ENCODE measurements around the gene LCN12.

GRCh38 chr9:136997830-136998234 is 45.8 kb downstream of the LCN12 start:
- no peak for TF ChIP-seq POLR2A (IDR thresholded peaks at IDR 0.05)
- TF ChIP-seq, protein P1, sequence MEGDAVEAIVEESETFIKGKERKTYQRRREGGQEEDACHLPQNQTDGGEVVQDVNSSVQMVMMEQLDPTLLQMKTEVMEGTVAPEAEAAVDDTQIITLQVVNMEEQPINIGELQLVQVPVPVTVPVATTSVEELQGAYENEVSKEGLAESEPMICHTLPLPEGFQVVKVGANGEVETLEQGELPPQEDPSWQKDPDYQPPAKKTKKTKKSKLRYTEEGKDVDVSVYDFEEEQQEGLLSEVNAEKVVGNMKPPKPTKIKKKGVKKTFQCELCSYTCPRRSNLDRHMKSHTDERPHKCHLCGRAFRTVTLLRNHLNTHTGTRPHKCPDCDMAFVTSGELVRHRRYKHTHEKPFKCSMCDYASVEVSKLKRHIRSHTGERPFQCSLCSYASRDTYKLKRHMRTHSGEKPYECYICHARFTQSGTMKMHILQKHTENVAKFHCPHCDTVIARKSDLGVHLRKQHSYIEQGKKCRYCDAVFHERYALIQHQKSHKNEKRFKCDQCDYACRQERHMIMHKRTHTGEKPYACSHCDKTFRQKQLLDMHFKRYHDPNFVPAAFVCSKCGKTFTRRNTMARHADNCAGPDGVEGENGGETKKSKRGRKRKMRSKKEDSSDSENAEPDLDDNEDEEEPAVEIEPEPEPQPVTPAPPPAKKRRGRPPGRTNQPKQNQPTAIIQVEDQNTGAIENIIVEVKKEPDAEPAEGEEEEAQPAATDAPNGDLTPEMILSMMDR (IDR thresholded peaks at IDR 0.05) = no peak
- no peak for TF ChIP-seq POLR2AphosphoS5 (IDR thresholded peaks at IDR 0.05)
